A204.1 (cell line): ENCODE measurements around the gene DSE.

ENCODE experiments used
- FAIRE-seq: peaks from 2 replicates; lab custom pipeline; 2012; peaks lifted over from hg19 to GRCh38; lab: Jason Lieb, UNC

Gene DSE

GRCh38 chr6:116447496-116448011 is 76.8 kb downstream of the DSE start:
- no peak for FAIRE-seq

GRCh38 chr6:116449565-116449964 is 78.8 kb downstream of the DSE start:
- no peak for FAIRE-seq

- no peak for FAIRE-seq
Observed at GRCh38 chr6:116450185-116450710, 79.5 kb downstream of the DSE start.

- FAIRE-seq: no peak
Observed at GRCh38 chr6:116450769-116451740, 80.3 kb downstream of the DSE start.

- no peak for FAIRE-seq
Observed at GRCh38 chr6:116451916-116452315, 81.2 kb downstream of the DSE start.

- FAIRE-seq: no peak
Observed at GRCh38 chr6:116452531-116452930, 81.8 kb downstream of the DSE start.

GRCh38 chr6:116456106-116456505 is 85.4 kb downstream of the DSE start:
- no peak for FAIRE-seq

GRCh38 chr6:116456927-116457326 is 86.2 kb downstream of the DSE start:
- FAIRE-seq: no peak

GRCh38 chr6:116458264-116458663 is 87.5 kb downstream of the DSE start:
- no peak for FAIRE-seq

GRCh38 chr6:116459927-116460326 is 89.2 kb downstream of the DSE start:
- no peak for FAIRE-seq

- FAIRE-seq: no peak
Observed at GRCh38 chr6:116461331-116461931, 90.7 kb downstream of the DSE start, which contains the start of gene CALHM6. CALHM6 (plus strand) TSS chr6:116461375; CDS start chr6:116461930, 555 bp downstream.

- FAIRE-seq: no peak
Observed at GRCh38 chr6:116461932-116462885, 91.5 kb downstream of the DSE start.

- FAIRE-seq: no peak
Observed at GRCh38 chr6:116463301-116463700, 92.6 kb downstream of the DSE start.

GRCh38 chr6:116465246-116465645 is 94.5 kb downstream of the DSE start:
- FAIRE-seq: no peak

GRCh38 chr6:116467096-116467495 is 96.3 kb downstream of the DSE start:
- FAIRE-seq: no peak

- no peak for FAIRE-seq
Observed at GRCh38 chr6:116467514-116467913, 96.8 kb downstream of the DSE start.

- no peak for FAIRE-seq
Observed at GRCh38 chr6:116468293-116468692, 97.5 kb downstream of the DSE start.

- no peak for FAIRE-seq
Observed at GRCh38 chr6:116471531-116471930, 100.8 kb downstream of the DSE start.

- FAIRE-seq: no peak
Observed at GRCh38 chr6:116472706-116473105, 102.0 kb downstream of the DSE start.

GRCh38 chr6:116475141-116475540 is 104.4 kb downstream of the DSE start:
- FAIRE-seq: no peak

GRCh38 chr6:116476002-116476678 is 105.4 kb downstream of the DSE start:
- FAIRE-seq: no peak
